GM19463 (cell line): ENCODE results near the gene LDAH.
A peak's percentile ranks its signal among the peaks of the same experiment; 100 is the strongest.

ENCODE experiments used
- ATAC-seq: cut with Tn5 transposase; IDR thresholded peaks from one replicate; pipeline ENCODE4 v1.9.1; 2021; ENCODE audit warnings: mild to moderate bottlenecking, moderate library complexity; ENCODE audit not compliant: unreplicated experiment

Gene LDAH

DNA sequence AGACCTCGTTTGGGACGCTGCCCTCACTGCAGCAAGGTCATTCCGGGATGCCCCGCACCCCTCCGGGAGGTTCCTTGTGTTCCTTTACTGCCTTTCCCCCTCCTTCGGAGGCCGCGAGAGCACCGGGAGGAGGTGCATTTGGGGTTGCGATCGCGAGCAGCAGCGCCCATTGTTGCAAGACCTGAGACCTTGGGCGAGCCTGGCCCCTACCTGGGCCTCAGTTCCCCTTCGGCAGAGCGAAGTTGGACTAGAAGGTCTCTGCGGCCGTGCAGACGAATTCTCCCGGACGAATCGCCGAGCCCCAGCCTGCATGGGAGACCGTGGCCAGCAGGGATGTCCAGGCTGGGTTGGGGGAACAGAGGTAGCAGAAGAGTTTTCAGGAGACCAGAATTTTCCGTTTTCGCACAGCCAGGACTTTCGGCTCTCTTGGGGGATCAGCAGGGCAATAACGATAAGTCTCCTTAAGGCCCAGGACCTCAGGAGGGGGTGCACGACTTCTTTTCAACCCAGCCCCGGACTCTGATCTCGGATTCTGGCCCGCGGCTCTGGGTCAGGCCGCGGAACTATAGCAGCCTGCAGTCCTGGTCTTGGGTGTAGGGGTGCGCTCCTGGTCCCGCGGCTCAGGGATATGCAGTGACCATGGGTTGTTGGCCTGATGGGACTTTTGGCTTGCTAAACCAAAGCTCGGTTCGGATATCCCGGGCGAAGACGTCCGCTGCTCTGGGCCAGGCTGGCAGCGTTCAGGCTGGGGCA lies 153.2 kb downstream of the LDAH start:
- ATAC-seq: no peak

DNA sequence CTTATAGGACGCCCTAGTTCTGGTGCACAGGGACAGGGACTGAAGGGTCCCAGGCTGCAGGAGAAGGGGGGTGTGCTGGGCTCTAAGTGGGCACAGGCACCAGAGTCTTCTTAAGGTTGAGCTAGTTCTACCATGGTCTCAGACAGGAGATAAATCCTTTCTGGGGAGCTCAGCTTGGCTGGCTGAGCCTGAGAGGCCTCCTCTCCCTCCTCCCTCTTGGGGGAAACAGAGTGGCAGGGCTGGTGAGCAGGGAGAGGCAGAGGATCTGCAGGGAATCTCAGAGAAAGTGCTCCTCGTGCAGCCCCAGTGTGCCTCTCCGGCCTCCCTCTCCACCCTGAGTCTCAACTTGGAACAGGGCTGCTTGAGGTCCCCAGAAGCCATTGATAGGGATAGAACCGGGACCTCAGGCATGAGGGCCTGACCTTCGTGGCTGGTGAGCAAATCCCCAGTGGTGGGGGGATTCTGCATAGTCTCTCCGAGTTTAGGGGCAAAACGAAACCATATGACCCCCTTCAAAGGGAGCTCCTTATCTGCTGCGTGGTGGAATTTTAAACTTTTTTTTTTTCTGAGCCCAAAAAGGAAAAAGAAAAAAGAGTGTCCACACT lies 153.9 kb downstream of the LDAH start:
- ATAC-seq: no peak

DNA sequence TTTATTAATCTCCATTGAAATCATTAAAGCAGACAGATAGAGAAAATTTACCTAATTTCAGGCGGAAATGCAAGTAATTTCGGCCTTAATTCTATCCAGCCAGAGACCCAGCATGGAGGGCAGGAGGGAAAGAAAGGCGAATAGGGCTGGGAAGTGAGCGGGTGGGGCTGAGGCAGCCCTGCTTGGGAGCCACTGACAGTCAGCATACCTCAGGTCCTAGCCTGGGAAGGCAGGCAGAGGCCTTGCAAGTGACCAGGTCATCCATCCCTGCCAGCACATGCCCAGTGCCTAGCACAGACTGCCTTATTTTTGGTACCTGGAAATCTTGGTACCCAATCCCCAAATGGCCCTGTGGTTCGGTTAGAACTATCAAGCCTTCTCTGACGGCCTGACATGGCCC lies 154.4 kb downstream of the LDAH start:
- ATAC-seq: no peak

- peak; percentile 16 for ATAC-seq
Observed at GRCh38 chr2:20667531-20668401, 155.1 kb downstream of the LDAH start.

- peak; percentile 45 for ATAC-seq
Observed at GRCh38 chr2:20667151-20667530, 155.8 kb downstream of the LDAH start.

DNA sequence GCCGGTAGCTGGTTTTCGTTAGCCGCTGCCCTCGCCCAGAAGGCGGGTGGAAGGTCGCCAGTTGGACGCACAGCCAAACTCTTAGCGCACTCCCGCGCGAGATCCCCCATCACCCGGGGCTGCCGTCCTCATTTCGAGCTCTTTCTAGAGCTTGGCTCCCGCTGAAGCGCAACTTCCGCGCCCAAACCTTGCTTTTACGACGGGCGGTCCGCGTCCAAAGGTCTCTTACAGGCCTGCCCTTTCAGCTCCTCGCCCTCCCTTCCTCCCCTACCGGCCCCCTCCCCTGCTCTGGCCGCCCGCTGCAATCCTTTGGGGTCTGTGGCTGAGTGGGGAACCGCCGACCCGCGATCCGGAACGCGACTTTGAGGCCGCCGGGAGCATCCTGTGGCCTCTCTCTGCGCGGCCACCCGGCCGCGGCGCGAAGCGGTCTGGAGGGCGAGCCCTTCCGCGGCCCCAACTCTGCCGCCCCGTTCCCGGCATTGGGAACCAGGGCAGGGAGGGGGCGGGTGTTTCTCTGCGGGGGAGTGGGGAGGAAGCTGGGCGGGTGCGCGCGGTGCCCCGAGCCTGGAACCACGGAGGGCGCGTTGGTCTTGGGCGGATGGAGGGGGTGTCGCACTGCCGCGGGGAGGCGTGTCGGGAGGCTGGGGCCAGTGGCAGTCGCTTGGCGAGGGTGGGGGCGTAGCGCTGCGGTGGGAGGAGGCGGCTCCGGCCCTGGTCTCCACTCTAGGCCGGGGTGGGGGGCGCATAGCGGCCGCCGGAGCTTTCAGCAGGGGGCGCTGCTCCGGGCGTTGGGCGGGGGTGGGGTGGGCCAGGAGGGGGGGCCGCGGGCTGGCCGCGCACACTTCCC lies 156.4 kb downstream of the LDAH start, which contains the start of gene GDF7:
TSS of gene GDF7 (plus strand) at position 841 of the 847 bp plus-strand sequence. CDS start 96 bp downstream, outside the sequence.
- peak; percentile 27 for ATAC-seq

DNA sequence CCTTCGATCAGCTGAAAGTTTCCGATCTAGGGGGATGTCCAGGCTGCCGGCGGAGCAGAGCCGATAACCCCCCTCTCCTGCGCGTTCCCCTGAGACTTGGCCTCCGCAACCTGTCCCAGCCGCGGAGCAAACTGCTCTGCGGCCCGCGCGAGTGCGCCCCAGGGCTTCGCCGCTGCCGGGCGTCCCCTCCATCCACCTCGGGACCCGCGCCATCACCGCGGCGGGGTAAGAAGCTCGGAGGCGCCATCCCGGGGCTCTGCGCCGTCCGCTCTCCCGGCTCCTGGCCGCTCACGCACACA lies 156.9 kb downstream of the LDAH start:
- ATAC-seq: no peak

GRCh38 chr2:20665243-20666004 lies 157.5 kb downstream of the LDAH start:
- ATAC-seq: no peak

- no peak for ATAC-seq
Observed at GRCh38 chr2:20664431-20665242, 158.3 kb downstream of the LDAH start.

- ATAC-seq: no peak
Observed at GRCh38 chr2:20664071-20664390, 158.9 kb downstream of the LDAH start.

DNA sequence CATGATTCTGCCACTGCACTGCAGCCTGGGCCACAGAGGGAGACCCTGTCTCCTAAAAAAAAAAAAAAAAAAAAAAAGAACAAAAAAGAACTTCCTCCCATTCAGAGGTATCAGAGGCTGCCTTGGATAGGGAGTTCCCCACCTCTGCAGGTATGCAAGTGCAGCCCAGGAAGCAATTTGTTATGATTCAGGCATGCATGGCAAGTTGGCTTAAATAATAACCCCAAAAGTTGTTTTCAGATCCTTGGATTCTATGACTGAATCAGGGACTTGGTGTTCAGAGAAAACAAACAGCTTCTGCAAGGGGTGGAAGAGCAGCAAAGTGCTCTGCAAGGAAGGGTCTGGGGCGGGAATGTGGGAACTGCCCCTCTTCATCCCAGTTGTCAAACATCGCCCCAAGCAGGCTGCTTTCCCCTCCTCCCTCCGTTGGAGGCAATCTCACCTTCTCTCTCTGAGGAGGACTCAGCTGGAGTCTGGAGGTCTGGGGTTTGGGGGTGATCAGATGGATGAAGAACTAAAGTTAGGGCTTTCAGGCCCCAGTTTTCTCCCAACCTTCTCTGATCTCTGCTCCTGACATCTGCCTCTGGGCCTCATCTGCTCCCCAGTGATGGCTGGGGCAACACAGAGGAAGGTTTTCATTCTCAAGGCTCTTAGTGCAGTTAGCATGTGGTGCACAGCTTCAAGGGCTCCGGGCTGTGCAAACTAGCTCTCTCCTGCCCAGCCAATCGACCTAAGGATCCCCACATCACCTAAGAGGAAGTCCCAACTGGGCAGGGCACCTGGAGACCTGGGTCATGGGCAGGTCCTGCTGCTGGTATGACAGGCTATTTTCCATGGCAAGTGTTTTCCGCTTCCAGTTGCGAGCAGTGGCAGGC lies 159.5 kb downstream of the LDAH start:
- no peak for ATAC-seq

GRCh38 chr2:20662308-20662937 lies 160.5 kb downstream of the LDAH start:
- no peak for ATAC-seq

GRCh38 chr2:20661421-20662307 lies 161.2 kb downstream of the LDAH start:
- ATAC-seq: peak; percentile 72

- no peak for ATAC-seq
Observed at GRCh38 chr2:20660506-20661420, 162.1 kb downstream of the LDAH start.

DNA sequence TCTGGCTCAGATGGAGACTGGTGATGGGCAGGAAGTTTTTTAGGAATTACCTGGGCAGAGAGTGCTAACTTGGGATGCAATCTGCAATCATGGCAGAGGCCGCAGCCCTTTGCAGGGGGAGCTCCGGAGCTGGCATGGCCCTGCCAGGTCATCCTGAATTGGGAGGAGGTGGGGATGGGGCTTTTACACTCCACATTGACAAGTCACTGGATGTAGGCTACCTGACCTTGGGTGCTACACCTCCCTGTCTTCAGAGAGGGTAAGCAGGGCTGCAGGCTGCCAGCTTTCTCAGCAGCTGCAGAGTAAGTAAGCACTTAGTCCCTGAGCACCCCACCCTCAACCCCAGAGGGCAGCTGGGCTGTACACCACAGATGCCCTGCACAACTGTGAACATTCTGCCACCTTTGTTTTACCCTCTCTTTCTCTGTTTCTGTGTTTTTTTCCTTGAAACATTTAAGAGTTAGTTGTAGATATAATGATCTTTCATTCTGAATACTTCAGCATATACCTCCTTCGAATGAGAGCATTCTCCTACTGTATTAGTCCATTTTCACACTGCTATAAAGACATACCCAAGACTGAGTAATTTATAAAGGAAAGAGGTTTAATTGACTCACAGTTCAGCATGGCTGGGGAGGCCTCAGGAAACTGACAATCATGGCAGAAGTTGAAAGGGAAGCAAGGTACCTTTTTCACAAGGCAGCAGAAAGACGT lies 165.2 kb downstream of the LDAH start:
- ATAC-seq: no peak
